ENCODE results near the gene NMS.

The NMS gene

GRCh38 chr2:100476606-100477005, 6.3 kb downstream of the NMS start:
- in situ Hi-C loops (cut with HindIII; ENCODE audit: low pct_ligation_motif_present, low pct_unique_long_range_greater_than_20kb, low sequenced_read_pairs) = no loop called here

GRCh38 chr2:100482741-100483140, 12.5 kb downstream of the NMS start:
- DNase-seq = peak; percentile 24
- in situ Hi-C loops (cut with HindIII; ENCODE audit: low pct_ligation_motif_present, low pct_unique_long_range_greater_than_20kb, low sequenced_read_pairs) = no loop called here

More at GRCh38 chr2:100476606-100477005, 6.3 kb downstream of the NMS start:
- no peak for DNase-seq

- in situ Hi-C loops (cut with HindIII; ENCODE audit: low pct_ligation_motif_present, low pct_unique_long_range_greater_than_20kb, low sequenced_read_pairs) = no loop called here
- DNase-seq = no peak
Observed at GRCh38 chr2:100483895-100484294, 13.6 kb downstream of the NMS start.

- DNase-seq = no peak
- in situ Hi-C loops (cut with HindIII; ENCODE audit: low pct_ligation_motif_present, low pct_unique_long_range_greater_than_20kb, low sequenced_read_pairs) = no loop called here
Observed at GRCh38 chr2:100484390-100484789, 14.1 kb downstream of the NMS start.

- in situ Hi-C loops (cut with HindIII; ENCODE audit: low pct_ligation_motif_present, low pct_unique_long_range_greater_than_20kb, low sequenced_read_pairs) = no loop called here
- no peak for DNase-seq
Observed at GRCh38 chr2:100485396-100485795, 15.1 kb downstream of the NMS start.

- no peak for DNase-seq
- in situ Hi-C loops (cut with HindIII; ENCODE audit: low pct_ligation_motif_present, low pct_unique_long_range_greater_than_20kb, low sequenced_read_pairs) = no loop called here
Observed at GRCh38 chr2:100494712-100495111, 24.4 kb downstream of the NMS start.

- DNase-seq = no peak
- in situ Hi-C loops (cut with HindIII; ENCODE audit: low pct_ligation_motif_present, low pct_unique_long_range_greater_than_20kb, low sequenced_read_pairs) = no loop called here
Observed at GRCh38 chr2:100502782-100503181, 32.5 kb downstream of the NMS start.

GRCh38 chr2:100504542-100504941, 34.3 kb downstream of the NMS start:
- no peak for DNase-seq

GRCh38 chr2:100509066-100509465, 38.8 kb downstream of the NMS start:
- in situ Hi-C loops (cut with HindIII; ENCODE audit: low pct_ligation_motif_present, low pct_unique_long_range_greater_than_20kb, low sequenced_read_pairs) = no loop called here

More at GRCh38 chr2:100504542-100504941, 34.3 kb downstream of the NMS start:
- in situ Hi-C loops (cut with HindIII; ENCODE audit: low pct_ligation_motif_present, low pct_unique_long_range_greater_than_20kb, low sequenced_read_pairs) = no loop called here

GRCh38 chr2:100513650-100514049, 43.4 kb downstream of the NMS start:
- in situ Hi-C loops (cut with HindIII; ENCODE audit: low pct_ligation_motif_present, low pct_unique_long_range_greater_than_20kb, low sequenced_read_pairs) = no loop called here
- DNase-seq = no peak

More at GRCh38 chr2:100509066-100509465, 38.8 kb downstream of the NMS start:
- DNase-seq = no peak

- no peak for DNase-seq
- in situ Hi-C loops (cut with HindIII; ENCODE audit: low pct_ligation_motif_present, low pct_unique_long_range_greater_than_20kb, low sequenced_read_pairs) = no loop called here
Observed at GRCh38 chr2:100517556-100517955, 47.3 kb downstream of the NMS start.

- no peak for DNase-seq
- in situ Hi-C loops (cut with HindIII; ENCODE audit: low pct_ligation_motif_present, low pct_unique_long_range_greater_than_20kb, low sequenced_read_pairs) = no loop called here
Observed at GRCh38 chr2:100518801-100519200, 48.5 kb downstream of the NMS start.

GRCh38 chr2:100520224-100520623, 49.9 kb downstream of the NMS start:
- in situ Hi-C loops (cut with HindIII; ENCODE audit: low pct_ligation_motif_present, low pct_unique_long_range_greater_than_20kb, low sequenced_read_pairs) = no loop called here

GRCh38 chr2:100522430-100522829, 52.1 kb downstream of the NMS start:
- in situ Hi-C loops (cut with HindIII; ENCODE audit: low pct_ligation_motif_present, low pct_unique_long_range_greater_than_20kb, low sequenced_read_pairs) = no loop called here

More at GRCh38 chr2:100520224-100520623, 49.9 kb downstream of the NMS start:
- DNase-seq = no peak

GRCh38 chr2:100524331-100524730, 54.0 kb downstream of the NMS start:
- DNase-seq = no peak
- in situ Hi-C loops (cut with HindIII; ENCODE audit: low pct_ligation_motif_present, low pct_unique_long_range_greater_than_20kb, low sequenced_read_pairs) = no loop called here

More at GRCh38 chr2:100522430-100522829, 52.1 kb downstream of the NMS start:
- no peak for DNase-seq

- in situ Hi-C loops (cut with HindIII; ENCODE audit: low pct_ligation_motif_present, low pct_unique_long_range_greater_than_20kb, low sequenced_read_pairs) = no loop called here
- no peak for DNase-seq
Observed at GRCh38 chr2:100526868-100527267, 56.6 kb downstream of the NMS start.

- no peak for DNase-seq
- in situ Hi-C loops (cut with HindIII; ENCODE audit: low pct_ligation_motif_present, low pct_unique_long_range_greater_than_20kb, low sequenced_read_pairs) = no loop called here
Observed at GRCh38 chr2:100527440-100528015, 57.2 kb downstream of the NMS start.

- DNase-seq = no peak
- in situ Hi-C loops (cut with HindIII; ENCODE audit: low pct_ligation_motif_present, low pct_unique_long_range_greater_than_20kb, low sequenced_read_pairs) = no loop called here
Observed at GRCh38 chr2:100529176-100529575, 58.9 kb downstream of the NMS start.

GRCh38 chr2:100529900-100530299, 59.6 kb downstream of the NMS start:
- in situ Hi-C loops (cut with HindIII; ENCODE audit: low pct_ligation_motif_present, low pct_unique_long_range_greater_than_20kb, low sequenced_read_pairs) = no loop called here
- DNase-seq = no peak
